CD4-positive, alpha-beta T cell (primary cell): ENCODE data around the gene ADGRL2. TPM values are rescaled to one million over a fixed set of nuclear protein-coding genes. Genes with fewer than 3 reads are reported as not detected.

Experiments used
- ATAC-seq: fragments of 200-7000 bp; cut with Tn5 transposase; one replicate; pipeline ENCODE4 v1.10.0; 2022; ENCODE audit warnings: mild to moderate bottlenecking; ENCODE audit not compliant: poor library complexity
- CTCF ChIA-PET: fragments of 350-600 bp; sonication (Branson Sonifier 250); formaldehyde crosslinking; loops from one replicate; lab custom pipeline; 2021; ENCODE audit warnings: antibody characterized with exemption, inconsistent platforms; lab: Charles Lee
- POLR2A ChIA-PET: fragments of 350-600 bp; sonication (Branson Sonifier 250); formaldehyde crosslinking; loops from one replicate; lab custom pipeline; 2021; ENCODE audit warnings: antibody characterized with exemption, inconsistent platforms; lab: Charles Lee
- DNase-seq, 14 experiments: peaks; one replicate each; pipeline ENCODE4 v3.0.0-alpha.2; 2013 to 2020; ENCODE audit warnings: mixed read lengths in 2 of 14
- H3K27ac ChIP-seq, 2 donors: one replicate each; pipeline versions ENCODE4 v1.5.1 to v1.7.0; 2013; ENCODE audit warnings: low read length in 2 of 2, low read depth in 1 of 2, mild to moderate bottlenecking in 1 of 2
- H3K27me3 ChIP-seq, 2 experiments: 1 replicate in 1 of 2; 2 replicates in 1 of 2; pipeline versions ENCODE4 v1.6.1 to v1.7.0; 2013; ENCODE audit warnings: low read length in 2 of 2, control low read depth in 1 of 2, mild to moderate bottlenecking in 1 of 2, moderate library complexity in 1 of 2; ENCODE audit not compliant: insufficient read depth in 2 of 2, control insufficient read depth in 1 of 2
- H3K36me3 ChIP-seq: one replicate; pipeline ENCODE4 v1.6.1; 2013; ENCODE audit warnings: low read length, control low read depth; ENCODE audit not compliant: insufficient read depth
- H3K4me1 ChIP-seq: one replicate; pipeline ENCODE4 v1.6.1; 2013; ENCODE audit warnings: low read length, control low read depth; ENCODE audit not compliant: insufficient read depth
- H3K4me3 ChIP-seq: one replicate; pipeline ENCODE4 v1.5.1; 2013; ENCODE audit warnings: mild to moderate bottlenecking, low read length, moderate library complexity
- H3K9me3 ChIP-seq, 2 experiments: 1 replicate in 1 of 2; 2 replicates in 1 of 2; pipeline versions ENCODE4 v1.6.1 to v1.7.0; 2013; ENCODE audit warnings: low read length in 2 of 2, mild to moderate bottlenecking in 2 of 2, control low read depth in 1 of 2, moderate library complexity in 1 of 2; ENCODE audit not compliant: control insufficient read depth in 1 of 2, insufficient read depth in 1 of 2
- H3K27ac Mint-ChIP-seq: one replicate; pipeline ENCODE4 v1.8.0; 2020; ENCODE audit warnings: mixed read lengths
- H3K27me3 Mint-ChIP-seq: one replicate; pipeline ENCODE4 v1.8.0; 2021; ENCODE audit warnings: mixed read lengths
- H3K36me3 Mint-ChIP-seq: one replicate; pipeline ENCODE4 v1.8.0; 2021; ENCODE audit warnings: low read depth, mixed read lengths
- H3K4me1 Mint-ChIP-seq: one replicate; pipeline ENCODE4 v1.8.0; 2021; ENCODE audit warnings: low read depth, mixed read lengths
- H3K4me3 Mint-ChIP-seq: one replicate; pipeline ENCODE4 v1.8.0; 2020; ENCODE audit warnings: mild to moderate bottlenecking, mixed read lengths
- H3K9me3 Mint-ChIP-seq: one replicate; pipeline ENCODE4 v1.8.0; 2020; ENCODE audit warnings: mixed read lengths
- intact Hi-C, 2 experiments: fragments of 100-400 bp; cut with DNase I in 1 of 2; cut with micrococcal nuclease in 1 of 2; formaldehyde crosslinking; loops; one replicate each; pipeline versions ENCODE4 v1.15.1 to v1.9.0; 2023 to 2025; cut with DNase I, micrococcal nuclease
- total RNA-seq, 174 experiments: library from RNA in 2 of 174; stranded (reverse) in 2 of 174; gene quantifications; one replicate each; pipeline ENCODE4 v1.2.3 and lab custom pipeline; 2021 to 2026
- TF ChIP-seq, protein P1 (sequence below): fragments of 200-600 bp; IDR thresholded peaks from one replicate; pipeline ENCODE4 v1.8.0; 2022; ENCODE audit warnings: antibody characterized with exemption, mild to moderate bottlenecking

The ADGRL2 gene
- total RNA-seq, 2 experiments from 2014 or later, result not detected

DNA sequence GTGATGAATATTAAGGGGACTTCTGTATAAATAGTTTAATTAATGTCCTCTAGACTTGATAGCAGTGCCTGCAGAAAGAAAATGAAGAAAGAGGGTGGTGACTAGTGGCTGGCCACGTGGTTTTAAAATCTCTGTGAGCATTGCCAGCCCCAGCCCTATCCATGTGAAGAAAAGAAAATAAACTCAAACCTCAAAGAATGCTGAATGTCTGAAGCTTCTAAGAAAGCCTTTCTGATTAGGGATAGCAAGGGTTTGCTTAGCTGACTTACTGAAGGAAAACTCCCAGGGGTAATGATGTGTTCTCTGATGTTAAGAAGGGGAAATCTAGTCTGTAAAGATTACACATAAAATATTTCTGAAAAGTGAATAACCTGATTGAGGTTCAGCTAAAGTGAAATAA is 31.8 kb downstream of the ADGRL2 start:
- TF ChIP-seq, protein P1, sequence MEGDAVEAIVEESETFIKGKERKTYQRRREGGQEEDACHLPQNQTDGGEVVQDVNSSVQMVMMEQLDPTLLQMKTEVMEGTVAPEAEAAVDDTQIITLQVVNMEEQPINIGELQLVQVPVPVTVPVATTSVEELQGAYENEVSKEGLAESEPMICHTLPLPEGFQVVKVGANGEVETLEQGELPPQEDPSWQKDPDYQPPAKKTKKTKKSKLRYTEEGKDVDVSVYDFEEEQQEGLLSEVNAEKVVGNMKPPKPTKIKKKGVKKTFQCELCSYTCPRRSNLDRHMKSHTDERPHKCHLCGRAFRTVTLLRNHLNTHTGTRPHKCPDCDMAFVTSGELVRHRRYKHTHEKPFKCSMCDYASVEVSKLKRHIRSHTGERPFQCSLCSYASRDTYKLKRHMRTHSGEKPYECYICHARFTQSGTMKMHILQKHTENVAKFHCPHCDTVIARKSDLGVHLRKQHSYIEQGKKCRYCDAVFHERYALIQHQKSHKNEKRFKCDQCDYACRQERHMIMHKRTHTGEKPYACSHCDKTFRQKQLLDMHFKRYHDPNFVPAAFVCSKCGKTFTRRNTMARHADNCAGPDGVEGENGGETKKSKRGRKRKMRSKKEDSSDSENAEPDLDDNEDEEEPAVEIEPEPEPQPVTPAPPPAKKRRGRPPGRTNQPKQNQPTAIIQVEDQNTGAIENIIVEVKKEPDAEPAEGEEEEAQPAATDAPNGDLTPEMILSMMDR, result no peak
- Histone ChIP-seq H3K9me3 (peaks cover 0 to 5% of the 10 kb centered on the region in 2 experiments), H3K36me3 (no peaks in the 10 kb centered on the region), H3K4me3 (no peak overlapping the region), H3K27ac (no peak overlapping the region), H3K27me3 (no peaks in the 10 kb centered on the region), H3K4me1 (no peaks in the 10 kb centered on the region)
- Mint-ChIP-seq H3K36me3 (no peaks in the 10 kb centered on the region), H3K4me3 (no peak overlapping the region), H3K4me1 (no peaks in the 10 kb centered on the region), H3K27ac (no peak overlapping the region), H3K9me3 (no peaks in the 10 kb centered on the region), H3K27me3 (no peaks in the 10 kb centered on the region)
- ChIA-PET POLR2A (no interaction called here), CTCF (no interaction called here)
- intact Hi-C loops, result no loop called here
- DNase-seq, result no peak
- ATAC-seq, result no peak

DNA sequence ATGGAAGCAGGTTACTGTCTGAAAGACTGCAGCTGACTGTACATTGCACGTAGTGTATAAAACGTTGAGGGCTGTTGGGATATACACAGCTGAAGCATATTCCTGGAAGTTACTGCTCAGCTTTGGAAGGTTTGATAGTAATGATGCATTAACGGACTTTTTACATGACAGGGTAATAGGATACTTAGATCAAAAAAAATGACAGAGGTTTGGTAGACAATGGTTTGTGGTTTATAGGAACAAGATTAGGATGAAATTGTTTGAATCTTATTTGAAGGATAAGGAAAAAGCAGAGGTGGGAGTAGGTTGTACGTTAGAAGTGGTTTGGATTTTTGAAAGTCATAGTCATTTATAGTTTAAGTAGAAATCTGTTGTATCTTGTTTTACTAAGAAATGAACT is 33.0 kb downstream of the ADGRL2 start:
- H3K4me3 ChIP-seq, result no peak overlapping the region
- H3K27me3 ChIP-seq, result no peaks in the 10 kb centered on the region
- H3K27ac ChIP-seq, result no peak overlapping the region
- no peaks in the 10 kb centered on the region for H3K36me3 ChIP-seq
- no peak overlapping the region for H3K4me3 Mint-ChIP-seq
- POLR2A ChIA-PET, result no interaction called here
- H3K36me3 Mint-ChIP-seq, result no peaks in the 10 kb centered on the region
- no peaks in the 10 kb centered on the region for H3K27me3 Mint-ChIP-seq
- intact Hi-C loops, result no loop called here
- DNase-seq (no peak), ATAC-seq (no peak)
- H3K9me3 ChIP-seq, result peaks cover 0 to 4% of the 10 kb centered on the region in 2 experiments
- H3K27ac Mint-ChIP-seq, result no peak overlapping the region
- H3K4me1 Mint-ChIP-seq, result no peaks in the 10 kb centered on the region
- no peaks in the 10 kb centered on the region for H3K4me1 ChIP-seq
- H3K9me3 Mint-ChIP-seq, result no peaks in the 10 kb centered on the region
- TF ChIP-seq, protein P1, result no peak
- CTCF ChIA-PET, result no interaction called here

DNA sequence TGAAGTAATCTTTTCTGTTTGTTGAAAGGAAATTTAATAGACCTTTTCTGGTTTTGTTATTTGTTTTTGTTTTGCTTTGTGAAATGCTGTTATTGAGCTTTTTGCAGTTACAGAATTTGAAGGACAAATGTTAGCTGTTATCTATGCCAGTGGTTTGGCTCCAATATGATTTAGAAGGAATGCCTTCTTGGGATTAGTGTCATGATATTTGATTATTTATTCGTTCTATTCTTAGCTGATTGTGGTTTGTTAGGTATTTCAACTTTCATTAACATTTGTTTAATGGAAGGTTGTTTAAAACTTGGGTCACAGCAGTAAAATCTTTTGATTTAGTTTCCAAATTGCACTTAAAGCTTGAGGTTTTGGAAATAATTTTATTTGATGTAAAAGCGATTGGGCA is 33.5 kb downstream of the ADGRL2 start:
- intact Hi-C loops, result no loop called here
- no peak overlapping the region for H3K4me3 Mint-ChIP-seq
- no peaks in the 10 kb centered on the region for H3K9me3 Mint-ChIP-seq
- ATAC-seq (no peak), DNase-seq (no peak)
- no peaks in the 10 kb centered on the region for H3K4me1 ChIP-seq
- no peaks in the 10 kb centered on the region for H3K4me1 Mint-ChIP-seq
- ChIA-PET CTCF (no interaction called here), POLR2A (no interaction called here)
- H3K27ac Mint-ChIP-seq, result no peak overlapping the region
- H3K4me3 ChIP-seq, result no peak overlapping the region
- no peaks in the 10 kb centered on the region for H3K36me3 ChIP-seq
- H3K36me3 Mint-ChIP-seq, result no peaks in the 10 kb centered on the region
- peaks cover 0 to 4% of the 10 kb centered on the region in 2 experiments for H3K9me3 ChIP-seq
- H3K27me3 ChIP-seq, result no peaks in the 10 kb centered on the region
- H3K27me3 Mint-ChIP-seq, result no peaks in the 10 kb centered on the region
- TF ChIP-seq, protein P1, result no peak
- no peak overlapping the region for H3K27ac ChIP-seq
